K562 (cell line): ENCODE results near the gene ANKRD11. TPM values are rescaled to one million over a fixed set of nuclear protein-coding genes. Genes with fewer than 3 reads are reported as not detected.
A peak's percentile ranks its signal among the peaks of the same experiment; 100 is the strongest.

Experiments used
- ARID4B ChIP-seq: sonication (generic); formaldehyde crosslinking; IDR thresholded peaks from 2 replicates; pipeline ENCODE4 v1.8.0; 2022; ENCODE audit warnings: mild to moderate bottlenecking, missing genetic modification reagents
- CXXC5 ChIP-seq: fragments of 250-450 bp; sonication (Bioruptor Pico); IDR thresholded peaks from 2 replicates; pipeline ENCODE4 v1.8.0; 2022; ENCODE audit warnings: inconsistent platforms, mild to moderate bottlenecking, moderate library complexity
- ESRRA ChIP-seq: fragments of 450-650 bp; IDR thresholded peaks from 2 replicates; pipeline ENCODE4 v1.6.1; 2014; ENCODE audit warnings: low read depth, mild to moderate bottlenecking, moderate library complexity, borderline replicate concordance
- FOXA3 ChIP-seq, 2 experiments: fragments of 450-650 bp in 1 of 2; sonication (generic) in 1 of 2; formaldehyde crosslinking; IDR thresholded peaks in 1 of 2; conservative IDR thresholded peaks in 1 of 2; 2 replicates each; pipeline versions ENCODE4 v1.4.0 to v1.8.0; 2020 to 2022; ENCODE audit warnings: mild to moderate bottlenecking in 2 of 2, missing genetic modification reagents in 1 of 2
- KDM5B ChIP-seq: fragments of 200-600 bp; sonication (generic); IDR thresholded peaks from 2 replicates; pipeline ENCODE4 v1.6.1; 2012; ENCODE audit warnings: low read depth, mild to moderate bottlenecking, moderate library complexity, low read length, control low read depth, inconsistent platforms; ENCODE audit not compliant: insufficient replicate concordance
- MLLT1 ChIP-seq, 2 experiments: fragments of 450-650 bp; IDR thresholded peaks; 2 replicates each; pipeline ENCODE4 v1.6.1; 2016
- POLR2A ChIP-seq: fragments of 450-650 bp; conservative IDR thresholded peaks from 2 replicates; pipeline ENCODE4 v1.6.1; 2016
- ZBTB2 ChIP-seq: fragments of 450-650 bp; IDR thresholded peaks from 2 replicates; pipeline ENCODE4 v1.6.1; 2016; ENCODE audit warnings: antibody characterized with exemption
- ZNF347 ChIP-seq: fragments of 450-650 bp; formaldehyde crosslinking; IDR thresholded peaks from 2 replicates; pipeline ENCODE4 v1.4.0; 2020; ENCODE audit warnings: low read depth, mild to moderate bottlenecking, moderate library complexity
- ZNF407 ChIP-seq: fragments of 450-650 bp; IDR thresholded peaks from 2 replicates; pipeline ENCODE4 v1.6.1; 2016; ENCODE audit warnings: low read depth
- polyA plus RNA-seq, 8 experiments: library from polyadenylated mRNA; depleted of rRNA in 4 of 8; stranded (reverse) in 5 of 8; unstranded in 3 of 8; fragments of >200 nt; fragmentation: Nextera tagmentation in 2 of 8; fragmentation: Illumina TruSeq in 1 of 8; extraction: Ambion mirVana in 2 of 8; extraction: Trizol in 1 of 8; gene quantifications; 2 replicates each; pipeline versions ENCODE4 v1.2.1 to v1.2.3, GENCODE V29; 2011 to 2014; ENCODE audit warnings: inconsistent platforms in 1 of 8, missing spikeins in 1 of 8
- total RNA-seq, 7 experiments: library from RNA; depleted of rRNA in 6 of 7; stranded (reverse); fragments of >200 nt in 6 of 7; fragmentation: Illumina TruSeq in 2 of 7; extraction: Trizol in 2 of 7; gene quantifications; 2 replicates each; pipeline versions ENCODE4 v1.2.1 to v1.2.3, GENCODE V29; 2011 to 2021; ENCODE audit warnings: low replicate concordance in 1 of 7

The ANKRD11 gene
- total and polyA plus RNA-seq, 9 of the 15 experiments (the other 6 are each of a cell fraction or from before 2014, with no cell fraction given), result 4.7 to 126 (median 31.7) TPM

- TF ChIP-seq MLLT1 (IDR thresholded peaks at IDR 0.05) (peak in 1 of 2 experiments; percentile 38; a peak in 1 of 4 replicates), KDM5B (peak; percentile 70), POLR2A (peak; percentile 86), ZNF407 (no peak), ZNF347 (CRISPR knock-in tag) (no peak), CXXC5 (peak; percentile 83), ZBTB2 (no peak), ARID4B (CRISPR knock-in tag) (0 out of 2 replicates have a peak, but pooled peaks have one; percentile 35), FOXA3 (CRISPR knock-in tag; conservative IDR thresholded peaks at IDR 0.05 in 1 of 2, IDR thresholded peaks at IDR 0.05 in 1 of 2) (peak in 1 of 2 experiments; percentile 65; a peak in 1 of 4 replicates), ESRRA (no peak)
These were observed 17.7 kb upstream of the ANKRD11 start, which contains the start of gene SPG7 (continued) for GRCh38 chr16:89507834-89508590.
